Inferior parietal cortex (tissue), 1 donor: ENCODE results near the gene LRP8.

Experiments used
- DNase-seq: peaks from one replicate; pipeline ENCODE4 v3.0.0-alpha.2; 2016; ENCODE audit errors: extremely low spot score

Gene LRP8

GRCh38 chr1:53262000-53262399, 65.9 kb downstream of the LRP8 start:
- no peak for DNase-seq

- DNase-seq: no peak
Measured at GRCh38 chr1:53260631-53261247, 67.1 kb downstream of the LRP8 start.

GRCh38 chr1:53259932-53260331, 67.9 kb downstream of the LRP8 start:
- no peak for DNase-seq

DNA sequence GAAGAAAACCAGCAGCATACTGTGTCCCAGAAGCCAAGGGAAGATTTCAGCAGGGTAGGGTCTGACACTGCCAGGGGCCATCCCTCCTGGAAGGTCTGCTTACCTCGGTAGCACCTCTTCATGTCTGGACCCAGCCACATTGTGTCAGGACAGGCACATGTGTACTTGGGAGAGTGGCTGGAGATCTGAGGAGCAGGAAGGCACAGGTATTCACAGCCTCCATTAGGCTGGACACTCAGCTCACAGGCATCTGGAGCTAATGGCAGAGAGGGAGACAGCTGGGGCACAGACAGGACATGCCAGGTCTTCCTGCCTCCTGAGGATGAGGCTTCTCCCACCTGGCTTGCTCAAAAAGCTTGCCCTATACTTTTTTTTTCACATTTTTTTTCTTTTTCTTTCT, 69.7 kb downstream of the LRP8 start:
- no peak for DNase-seq

DNA sequence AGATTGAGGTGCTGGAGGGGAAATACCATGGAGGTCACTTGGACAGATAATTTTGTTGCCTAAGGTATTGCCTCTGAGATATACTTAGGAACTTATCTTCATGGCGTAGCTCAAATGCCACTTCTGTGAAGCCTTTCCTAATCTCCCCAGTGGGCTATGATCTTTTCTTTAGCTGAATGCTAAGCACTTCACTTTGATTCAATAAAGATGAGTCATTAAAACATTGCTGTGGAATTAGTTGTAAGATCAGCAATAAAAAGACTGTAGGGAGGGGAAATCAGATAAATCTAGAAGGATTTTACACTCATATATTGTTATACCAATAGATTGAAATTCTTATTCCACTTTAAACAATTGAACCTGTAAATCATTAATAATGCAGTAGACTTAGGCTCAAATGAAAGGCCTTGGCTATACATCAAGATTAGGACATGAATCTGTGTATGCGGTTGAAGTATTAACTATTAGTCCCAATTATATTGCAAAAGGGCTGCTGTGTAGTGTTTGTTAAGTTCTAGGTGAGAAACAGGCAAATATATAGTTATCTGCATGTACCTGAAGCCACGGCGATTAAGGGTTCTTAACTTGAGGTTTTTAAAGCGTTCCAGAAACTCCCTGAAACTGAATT, 70.3 kb downstream of the LRP8 start:
- no peak for DNase-seq

GRCh38 chr1:53256511-53257453, 71.1 kb downstream of the LRP8 start:
- DNase-seq: no peak

- DNase-seq: no peak
Measured at GRCh38 chr1:53255031-53255430, 72.8 kb downstream of the LRP8 start.

DNA sequence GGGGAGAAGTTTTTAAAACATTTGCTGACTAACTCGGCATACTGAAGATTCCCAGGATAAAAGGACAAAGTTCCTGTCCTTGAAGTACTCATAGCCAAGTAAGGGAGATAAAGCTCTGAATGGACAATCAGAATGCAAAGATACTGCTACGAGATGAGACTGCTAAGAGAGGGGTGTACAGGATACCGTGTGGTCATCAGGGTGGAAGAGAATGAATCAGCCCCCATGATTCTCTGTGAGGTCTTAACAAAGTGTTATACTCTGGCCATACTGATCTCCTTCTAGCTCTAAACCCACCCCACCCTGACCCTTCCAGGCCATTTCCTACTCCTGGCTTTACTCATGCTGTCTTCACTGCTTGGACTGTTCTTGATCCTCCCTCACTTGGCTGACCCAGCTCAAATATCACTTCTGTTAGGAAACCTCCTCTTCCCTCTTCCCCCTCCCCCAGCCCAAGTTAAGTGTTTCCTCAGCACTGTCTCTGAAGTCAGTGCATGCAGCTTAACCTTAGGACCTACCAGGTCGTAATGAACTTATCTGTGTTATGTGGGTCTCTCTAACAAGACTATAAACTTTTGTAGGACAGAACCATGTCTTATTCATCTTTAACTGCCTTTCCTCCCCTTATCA, 73.7 kb downstream of the LRP8 start:
- DNase-seq: no peak

- no peak for DNase-seq
Measured at GRCh38 chr1:53250325-53250724, 77.5 kb downstream of the LRP8 start.

DNA sequence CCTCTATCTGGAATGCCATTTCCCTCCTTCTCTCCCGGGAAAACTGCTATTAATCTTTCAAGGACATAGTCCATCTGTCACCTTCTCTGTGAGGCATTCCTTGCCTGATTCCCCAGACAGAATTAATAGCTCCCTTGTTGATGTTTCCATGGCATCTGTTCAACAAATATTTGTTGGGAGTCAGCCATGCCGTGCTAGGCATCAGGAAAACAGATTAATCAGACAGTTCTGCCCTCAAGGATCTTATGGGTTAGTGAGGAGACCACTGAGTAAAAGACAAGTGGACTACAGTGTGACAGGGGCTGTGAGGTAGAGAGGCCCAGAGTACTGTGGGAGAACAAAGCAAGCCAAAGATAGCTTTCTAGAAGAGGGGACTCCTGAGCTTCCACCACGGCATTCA, 78.2 kb downstream of the LRP8 start:
- no peak for DNase-seq

GRCh38 chr1:53246261-53247134, 81.4 kb downstream of the LRP8 start:
- DNase-seq: no peak

DNA sequence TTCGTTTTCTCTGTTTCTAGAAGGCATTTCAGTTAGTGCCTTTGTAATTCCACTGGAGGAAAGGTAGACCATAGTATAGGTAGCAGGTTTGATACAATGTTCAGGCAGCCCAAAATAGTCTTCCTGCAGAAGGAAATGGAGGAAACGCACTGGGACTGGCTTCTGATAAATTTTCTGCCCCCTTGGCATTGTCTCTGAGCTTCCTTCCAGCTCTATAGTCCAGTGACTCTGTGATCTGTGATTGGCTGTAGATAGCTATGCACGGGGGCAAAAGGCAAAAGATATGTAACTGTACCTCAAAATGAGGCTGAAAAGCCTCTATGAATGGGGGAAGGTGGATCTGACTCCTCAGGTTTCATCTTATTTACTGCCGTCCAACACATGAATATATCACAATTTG, 83.7 kb downstream of the LRP8 start:
- no peak for DNase-seq

- DNase-seq: no peak
Measured at GRCh38 chr1:53242381-53242780, 85.5 kb downstream of the LRP8 start.

DNA sequence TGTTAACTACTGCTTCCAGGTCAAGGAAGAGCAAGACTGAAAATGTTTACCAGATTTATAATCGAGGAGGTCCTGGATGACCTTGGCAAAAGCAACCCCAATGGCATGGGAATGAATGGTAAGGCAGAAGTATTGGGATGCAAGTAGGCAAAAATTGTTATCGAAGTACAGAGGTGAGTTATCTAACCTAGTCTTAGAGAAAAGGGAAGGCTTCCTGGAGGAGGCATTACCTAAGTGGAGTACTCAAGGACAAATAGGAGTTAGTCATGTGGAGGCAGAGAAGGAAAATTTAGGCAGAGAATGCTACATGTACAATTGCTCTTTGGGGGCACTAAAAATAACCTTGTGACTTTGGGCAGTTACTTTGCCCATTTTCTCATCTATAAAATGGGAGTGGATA, 86.0 kb downstream of the LRP8 start:
- DNase-seq: no peak

DNA sequence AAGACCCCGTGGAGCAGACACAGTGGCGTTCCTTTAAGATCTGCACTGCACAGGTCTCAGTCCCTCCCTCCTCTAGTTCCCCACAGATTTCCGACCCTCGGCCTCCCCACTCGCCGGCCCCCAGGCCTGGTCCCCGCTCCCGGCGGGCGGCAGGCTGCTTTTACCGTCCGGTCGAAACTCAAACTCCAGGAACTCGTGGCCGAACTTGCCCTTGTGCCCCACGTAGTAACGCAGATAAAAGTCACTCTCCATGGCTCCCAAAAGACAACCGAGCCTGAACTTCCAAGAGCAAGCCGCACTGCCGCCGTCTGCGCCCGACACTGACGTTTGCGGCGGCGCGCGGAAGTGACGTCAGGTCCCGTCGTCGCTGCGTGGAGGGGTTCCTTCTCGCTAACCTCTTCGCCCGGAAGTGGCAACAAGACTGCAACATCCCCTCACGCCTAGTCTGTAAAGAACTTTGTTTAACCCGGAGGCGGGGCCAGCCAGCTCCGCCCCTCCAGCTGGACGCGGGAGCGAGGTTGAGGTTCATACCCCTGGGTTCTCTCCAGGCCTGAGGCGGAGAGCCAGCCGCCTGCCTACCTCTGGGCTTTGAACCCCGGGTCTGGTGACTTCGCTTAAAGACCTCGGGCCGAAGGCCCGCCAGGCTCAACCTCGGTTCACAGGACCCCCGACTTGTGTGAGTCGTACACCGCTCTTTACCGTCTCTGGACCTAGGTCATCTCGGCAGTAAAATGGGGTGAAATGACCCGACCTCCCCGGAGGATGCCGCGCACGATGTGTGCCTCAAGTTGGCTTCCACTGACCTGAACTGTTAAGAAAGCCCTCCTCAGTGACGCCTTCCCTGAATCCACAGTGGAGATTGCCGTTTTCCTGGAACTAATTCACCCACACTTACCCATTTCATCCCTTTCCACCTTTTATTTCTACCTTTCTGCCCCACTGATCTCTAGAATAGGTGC, 89.4 kb downstream of the LRP8 start, which contains the start of gene MAGOH:
MAGOH (minus strand) TSS at position 322 of the 959 bp plus-strand sequence; CDS start at position 252, 70 bp downstream.
- peak; percentile 95 for DNase-seq

GRCh38 chr1:53237638-53238037, 90.2 kb downstream of the LRP8 start:
- no peak for DNase-seq

DNA sequence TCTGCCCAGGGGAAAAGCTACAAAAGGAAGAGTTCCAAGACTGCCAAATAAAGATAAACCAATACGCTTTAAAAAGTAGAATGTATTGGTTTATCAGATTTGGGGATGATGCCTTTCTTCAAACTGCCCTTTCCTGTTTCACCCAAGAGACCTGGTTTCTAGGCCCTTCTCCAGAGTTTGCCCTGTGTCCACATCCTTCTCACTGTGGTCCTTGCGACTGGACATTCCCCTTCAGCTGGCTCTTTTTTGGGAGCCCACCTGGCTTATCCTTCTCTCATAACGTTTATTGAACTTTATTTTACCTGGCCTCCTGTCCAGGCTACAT, 106.9 kb downstream of the LRP8 start:
- no peak for DNase-seq

- DNase-seq: peak; percentile 90
Measured at GRCh38 chr1:53220171-53220961, 107.5 kb downstream of the LRP8 start, which contains the start of gene CZIB. TSS of gene CZIB (minus strand) at chr1:53220634. CDS start at chr1:53220575, 59 bp downstream.

- DNase-seq: no peak
Measured at GRCh38 chr1:53219711-53220110, 108.2 kb downstream of the LRP8 start.
